ENCODE data around the gene LETM1.
A peak's percentile ranks its signal among the peaks of the same experiment; 100 is the strongest.

Gene LETM1

GRCh38 chr4:1856071-1856942, at the start of gene LETM1:
LETM1 (minus strand) TSS chr4:1856156; CDS start chr4:1855950, 206 bp downstream.
- peak; percentile 82 to 90 for DNase-seq (ENCODE audit: low read depth in 1 of 2, low spot score in 1 of 2)

GRCh38 chr4:1904042-1904441, 48.1 kb upstream of the LETM1 start:
- DNase-seq (ENCODE audit: low read depth in 1 of 2, low spot score in 1 of 2): no peak

- DNase-seq (ENCODE audit: low read depth in 1 of 2, low spot score in 1 of 2): no peak
These were observed 47.1 kb upstream of the LETM1 start for GRCh38 chr4:1903035-1903434.

- DNase-seq (ENCODE audit: low read depth in 1 of 2, low spot score in 1 of 2): no peak
These were observed 46.3 kb upstream of the LETM1 start for GRCh38 chr4:1902243-1902642.

- no peak for DNase-seq (ENCODE audit: low read depth in 1 of 2, low spot score in 1 of 2)
These were observed 45.2 kb upstream of the LETM1 start for GRCh38 chr4:1901127-1901526.

GRCh38 chr4:1900624-1901023, 44.7 kb upstream of the LETM1 start:
- DNase-seq (ENCODE audit: low read depth in 1 of 2, low spot score in 1 of 2): no peak

GRCh38 chr4:1900087-1900433, 44.1 kb upstream of the LETM1 start:
- no peak for DNase-seq (ENCODE audit: low read depth in 1 of 2, low spot score in 1 of 2)

GRCh38 chr4:1899149-1900086, 43.5 kb upstream of the LETM1 start:
- peak; percentile 41 to 49 for DNase-seq (ENCODE audit: low read depth in 1 of 2, low spot score in 1 of 2)

GRCh38 chr4:1898681-1899080, 42.7 kb upstream of the LETM1 start:
- no peak for DNase-seq (ENCODE audit: low read depth in 1 of 2, low spot score in 1 of 2)

GRCh38 chr4:1898007-1898406, 42.1 kb upstream of the LETM1 start:
- DNase-seq (ENCODE audit: low read depth in 1 of 2, low spot score in 1 of 2): no peak

GRCh38 chr4:1896658-1896991, 40.7 kb upstream of the LETM1 start:
- no peak for DNase-seq (ENCODE audit: low read depth in 1 of 2, low spot score in 1 of 2)

GRCh38 chr4:1895971-1896657, 40.2 kb upstream of the LETM1 start:
- DNase-seq (ENCODE audit: low read depth in 1 of 2, low spot score in 1 of 2): no peak

- DNase-seq (ENCODE audit: low read depth in 1 of 2, low spot score in 1 of 2): no peak
These were observed 35.1 kb upstream of the LETM1 start for GRCh38 chr4:1890979-1891570.

- no peak for DNase-seq (ENCODE audit: low read depth in 1 of 2, low spot score in 1 of 2)
These were observed 31.1 kb upstream of the LETM1 start for GRCh38 chr4:1887052-1887451.

GRCh38 chr4:1885414-1885813, 29.5 kb upstream of the LETM1 start:
- DNase-seq (ENCODE audit: low read depth in 1 of 2, low spot score in 1 of 2): no peak

- DNase-seq (ENCODE audit: low read depth in 1 of 2, low spot score in 1 of 2): no peak
These were observed 27.6 kb upstream of the LETM1 start for GRCh38 chr4:1883583-1883982.

GRCh38 chr4:1882850-1883271, 26.9 kb upstream of the LETM1 start:
- no peak for DNase-seq (ENCODE audit: low read depth in 1 of 2, low spot score in 1 of 2)

GRCh38 chr4:1880332-1880731, 24.4 kb upstream of the LETM1 start:
- no peak for DNase-seq (ENCODE audit: low read depth in 1 of 2, low spot score in 1 of 2)

- no peak for DNase-seq (ENCODE audit: low read depth in 1 of 2, low spot score in 1 of 2)
These were observed 23.5 kb upstream of the LETM1 start for GRCh38 chr4:1879485-1879884.

GRCh38 chr4:1874201-1874600, 18.2 kb upstream of the LETM1 start:
- DNase-seq (ENCODE audit: low read depth in 1 of 2, low spot score in 1 of 2): no peak

GRCh38 chr4:1873776-1874175, 17.8 kb upstream of the LETM1 start:
- no peak for DNase-seq (ENCODE audit: low read depth in 1 of 2, low spot score in 1 of 2)
